Endometrial microvascular endothelial cells (primary cell): Measurements from ENCODE around the gene SERF1A. TPM values are rescaled to one million over a fixed set of nuclear protein-coding genes. Genes with fewer than 3 reads are reported as not detected.
"Not testable (repeated sequence)": the region's sequence is repeated elsewhere in the genome, so short reads cannot be mapped to it uniquely, and the experiment has no call there.

Experiments
- in situ Hi-C: cut with HindIII; loops from 2 replicates; pipeline ENCODE4 v1.10.0; 2017; ENCODE audit warnings: low sequenced_read_pairs, low pct_unique_long_range_greater_than_20kb; ENCODE audit errors: inconsistent ontology term
- total RNA-seq: library from RNA; depleted of rRNA; stranded (reverse); fragments of >200 nt; gene quantifications from one replicate; pipeline ENCODE4 v1.2.3, GENCODE V29; 2015; ENCODE audit errors: inconsistent ontology term

Gene SERF1A
- 8.5 TPM for total RNA-seq

GRCh38 chr5:70900533-70901271 lies at the start of gene SERF1A:
Gene SERF1A, plus strand, starts transcription at chr5:70900669. Its CDS starts 201 bp downstream, at chr5:70900870.
- in situ Hi-C loops, result not testable (repeated sequence)

- in situ Hi-C loops, result not testable (repeated sequence)
These were observed 33.7 kb upstream of the SERF1A start for GRCh38 chr5:70866778-70867177.

- in situ Hi-C loops, result not testable (repeated sequence)
These were observed 29.8 kb upstream of the SERF1A start for GRCh38 chr5:70870626-70871025.

GRCh38 chr5:70896076-70896475 lies 4.4 kb upstream of the SERF1A start:
- in situ Hi-C loops, result not testable (repeated sequence)

GRCh38 chr5:70901272-70901571 lies 753 bp downstream of the SERF1A start:
- in situ Hi-C loops, result not testable (repeated sequence)

- in situ Hi-C loops, result not testable (repeated sequence)
These were observed 6.2 kb downstream of the SERF1A start for GRCh38 chr5:70906624-70907023.

GRCh38 chr5:70916829-70917228 lies 16.4 kb downstream of the SERF1A start:
- in situ Hi-C loops, result not testable (repeated sequence)

GRCh38 chr5:70925211-70925562 lies 24.7 kb downstream of the SERF1A start:
- in situ Hi-C loops, result not testable (repeated sequence)

GRCh38 chr5:70931709-70932368 lies 31.4 kb downstream of the SERF1A start:
- in situ Hi-C loops, result not testable (repeated sequence)

- in situ Hi-C loops, result not testable (repeated sequence)
These were observed 32.1 kb downstream of the SERF1A start for GRCh38 chr5:70932560-70932959.

GRCh38 chr5:70953068-70953467 lies 52.6 kb downstream of the SERF1A start:
- in situ Hi-C loops, result not testable (repeated sequence)

Other genes starting within 250 kb of the SERF1A start
- 60.5 TPM for gene SMN1, start 24.4 kb downstream of the SERF1A start, total RNA-seq
- 0.74 TPM for gene NAIP, start 124.7 kb downstream of the SERF1A start, total RNA-seq
- 15.5 TPM for gene GTF2H2, start 167.0 kb downstream of the SERF1A start, total RNA-seq